GM19463 (cell line): ENCODE data around the gene MINPP1.

Experiments used
- ATAC-seq: cut with Tn5 transposase; IDR thresholded peaks from one replicate; pipeline ENCODE4 v1.9.1; 2021; ENCODE audit warnings: mild to moderate bottlenecking, moderate library complexity; ENCODE audit not compliant: unreplicated experiment

MINPP1 gene

GRCh38 chr10:87519582-87519981, 14.9 kb downstream of the MINPP1 start:
- ATAC-seq = peak; percentile 71

- ATAC-seq = no peak
Measured at GRCh38 chr10:87523731-87524130, 19.0 kb downstream of the MINPP1 start.

GRCh38 chr10:87524296-87524695, 19.6 kb downstream of the MINPP1 start:
- ATAC-seq = no peak

- no peak for ATAC-seq
Measured at GRCh38 chr10:87531908-87532622, 27.4 kb downstream of the MINPP1 start.

GRCh38 chr10:87532696-87533095, 28.0 kb downstream of the MINPP1 start:
- no peak for ATAC-seq

- ATAC-seq = peak; percentile 57
Measured at GRCh38 chr10:87534173-87534858, 29.6 kb downstream of the MINPP1 start.

GRCh38 chr10:87538092-87539015, 33.7 kb downstream of the MINPP1 start:
- no peak for ATAC-seq

- ATAC-seq = no peak
Measured at GRCh38 chr10:87541114-87541513, 36.4 kb downstream of the MINPP1 start.

- no peak for ATAC-seq
Measured at GRCh38 chr10:87544721-87545120, 40.0 kb downstream of the MINPP1 start.

- ATAC-seq = no peak
Measured at GRCh38 chr10:87545783-87546182, 41.1 kb downstream of the MINPP1 start.

- peak; percentile 44 for ATAC-seq
Measured at GRCh38 chr10:87546210-87546609, 41.5 kb downstream of the MINPP1 start.

GRCh38 chr10:87546971-87547413, 42.3 kb downstream of the MINPP1 start:
- ATAC-seq = no peak

GRCh38 chr10:87547734-87548311, 43.1 kb downstream of the MINPP1 start:
- ATAC-seq = no peak

- no peak for ATAC-seq
Measured at GRCh38 chr10:87550741-87551140, 46.0 kb downstream of the MINPP1 start.

GRCh38 chr10:87551326-87551725, 46.6 kb downstream of the MINPP1 start:
- no peak for ATAC-seq

GRCh38 chr10:87552248-87552929, 47.7 kb downstream of the MINPP1 start:
- ATAC-seq = no peak

GRCh38 chr10:87557409-87557808, 52.7 kb downstream of the MINPP1 start:
- no peak for ATAC-seq

- ATAC-seq = no peak
Measured at GRCh38 chr10:87558333-87558732, 53.6 kb downstream of the MINPP1 start.

GRCh38 chr10:87559392-87559791, 54.7 kb downstream of the MINPP1 start:
- ATAC-seq = no peak

- ATAC-seq = no peak
Measured at GRCh38 chr10:87560495-87561129, 55.9 kb downstream of the MINPP1 start.
